SU-DHL-6 (cell line): Measurements from ENCODE around the gene ATP4A.

Experiments
- H2AFZ ChIP-seq: fragments of 200-600 bp; sonication (generic); 2 replicates; pipeline ENCODE4 v1.6.1; 2014; ENCODE audit warnings: low read depth, mild to moderate bottlenecking, moderate library complexity, mixed read lengths, antibody characterized with exemption, low read length; ENCODE audit not compliant: severe bottlenecking
- H3F3A ChIP-seq: fragments of 200-600 bp; shearing (Covaris generic); 2 replicates; pipeline ENCODE4 v1.6.0; 2016; ENCODE audit warnings: antibody characterized with exemption, mild to moderate bottlenecking; ENCODE audit not compliant: insufficient read depth
- H3K27ac ChIP-seq: fragments of 200-600 bp; sonication (generic); 2 replicates; pipeline ENCODE4 v1.5.1; 2016; ENCODE audit warnings: low read depth, mild to moderate bottlenecking, low read length, moderate library complexity, mixed read lengths
- H3K27me3 ChIP-seq: fragments of 200-600 bp; sonication (generic), shearing (Covaris generic); 2 replicates; pipeline ENCODE4 v1.6.0; 2014; ENCODE audit warnings: mild to moderate bottlenecking, low read length
- H3K36me3 ChIP-seq: fragments of 200-600 bp; sonication (generic); 2 replicates; pipeline ENCODE4 v1.6.1; 2014; ENCODE audit warnings: mild to moderate bottlenecking, low read length, mixed read lengths
- H3K4me2 ChIP-seq: fragments of 300-600, 200-600 bp; shearing (Covaris generic), sonication (generic); 2 replicates; pipeline ENCODE4 v1.6.0; 2014; ENCODE audit warnings: low read length, low read depth, mild to moderate bottlenecking; ENCODE audit not compliant: poor library complexity, severe bottlenecking
- H3K4me3 ChIP-seq: fragments of 200-600 bp; sonication (generic); 2 replicates; pipeline ENCODE4 v1.5.1; 2014; ENCODE audit warnings: antibody characterized with exemption, low read length, mild to moderate bottlenecking, mixed read lengths; ENCODE audit not compliant: insufficient read depth, poor library complexity, severe bottlenecking
- H3K79me2 ChIP-seq: fragments of 200-600 bp; sonication (generic); 2 replicates; pipeline ENCODE4 v1.6.1; 2014; ENCODE audit warnings: mild to moderate bottlenecking, low read length, moderate library complexity; ENCODE audit not compliant: insufficient read depth
- H3K9ac ChIP-seq: fragments of 200-600 bp; sonication (generic); 2 replicates; pipeline ENCODE4 v1.7.0; 2014; ENCODE audit warnings: mild to moderate bottlenecking, low read length
- H3K9me2 ChIP-seq: fragments of 200-600 bp; sonication (generic); replicated peaks from 2 replicates; pipeline ENCODE4 v1.6.1; 2014; ENCODE audit warnings: low read length; ENCODE audit not compliant: insufficient read depth
- H3K9me3 ChIP-seq: fragments of 200-600 bp; sonication (generic); 2 replicates; pipeline ENCODE4 v1.6.1; 2014; ENCODE audit warnings: low read length, mixed read lengths; ENCODE audit not compliant: insufficient read depth
- H4K20me1 ChIP-seq: fragments of 200-600 bp; sonication (generic); 2 replicates; pipeline ENCODE4 v1.6.1; 2014; ENCODE audit warnings: low read depth, mild to moderate bottlenecking, antibody characterized with exemption, low read length, moderate library complexity, mixed read lengths
- CTCF ChIP-seq: fragments of 200-600 bp; sonication (generic); IDR thresholded peaks from one replicate; pipeline ENCODE4 v1.5.1; 2017; ENCODE audit warnings: antibody characterized with exemption, mild to moderate bottlenecking, low read length, moderate library complexity; ENCODE audit not compliant: insufficient read depth, poor library complexity, severe bottlenecking
- EZH2phosphoT487 ChIP-seq: fragments of 200-600 bp; sonication (generic), shearing (Covaris generic); conservative IDR thresholded peaks from 2 replicates; pipeline ENCODE4 v1.6.1; 2018; ENCODE audit warnings: mild to moderate bottlenecking, antibody characterized with exemption, low read length, moderate library complexity, mixed read lengths

ATP4A gene

GRCh38 chr19:35509018-35509652 lies 54.3 kb downstream of the ATP4A start:
- no peak overlapping the region for H2AFZ ChIP-seq
- H3K27ac ChIP-seq: no peak overlapping the region
- peaks cover 4% of the 10 kb centered on the region; the same call in 1 of the 2 replicates for H3K27me3 ChIP-seq
- H3K79me2 ChIP-seq: no peaks in the 10 kb centered on the region
- H3K9ac ChIP-seq: no peak overlapping the region
- TF ChIP-seq EZH2phosphoT487: no peak
- H3K36me3 ChIP-seq: no peaks in the 10 kb centered on the region
- H3K4me2 ChIP-seq: no peak overlapping the region
- H4K20me1 ChIP-seq: no peaks in the 10 kb centered on the region
- no peaks in the 10 kb centered on the region for H3K9me2 ChIP-seq
- H3F3A ChIP-seq: no peaks in the 10 kb centered on the region
- no peak overlapping the region for H3K4me3 ChIP-seq
- H3K9me3 ChIP-seq: no peaks in the 10 kb centered on the region

GRCh38 chr19:35508129-35508528 lies 55.3 kb downstream of the ATP4A start:
- Histone ChIP-seq H3K36me3 (no peaks in the 10 kb centered on the region), H3K27ac (no peak overlapping the region), H3K9ac (no peak overlapping the region), H3F3A (no peaks in the 10 kb centered on the region), H2AFZ (no peak overlapping the region), H4K20me1 (no peaks in the 10 kb centered on the region), H3K27me3 (peaks cover 4% of the 10 kb centered on the region; the same call in 1 of the 2 replicates), H3K4me2 (no peak overlapping the region), H3K9me2 (no peaks in the 10 kb centered on the region), H3K79me2 (no peaks in the 10 kb centered on the region), H3K4me3 (no peak overlapping the region), H3K9me3 (no peaks in the 10 kb centered on the region)
- TF ChIP-seq EZH2phosphoT487 (no peak), CTCF (no peak)

GRCh38 chr19:35507561-35507960 lies 55.9 kb downstream of the ATP4A start:
- no peak overlapping the region for H3K9ac ChIP-seq
- no peak overlapping the region for H3K27ac ChIP-seq
- H2AFZ ChIP-seq: no peak overlapping the region
- H4K20me1 ChIP-seq: no peaks in the 10 kb centered on the region
- no peak for TF ChIP-seq CTCF
- no peak for TF ChIP-seq EZH2phosphoT487
- H3K9me3 ChIP-seq: no peaks in the 10 kb centered on the region
- no peaks in the 10 kb centered on the region for H3K9me2 ChIP-seq
- H3F3A ChIP-seq: no peaks in the 10 kb centered on the region
- H3K36me3 ChIP-seq: no peaks in the 10 kb centered on the region
- H3K79me2 ChIP-seq: no peaks in the 10 kb centered on the region
- H3K27me3 ChIP-seq: peaks cover 4% of the 10 kb centered on the region; the same call in 1 of the 2 replicates
- no peak overlapping the region for H3K4me3 ChIP-seq
- no peak overlapping the region for H3K4me2 ChIP-seq

GRCh38 chr19:35506011-35506410 lies 57.4 kb downstream of the ATP4A start:
- no peaks in the 10 kb centered on the region for H3K9me3 ChIP-seq
- no peaks in the 10 kb centered on the region for H3F3A ChIP-seq
- no peak overlapping the region for H3K4me3 ChIP-seq
- H2AFZ ChIP-seq: no peak overlapping the region
- no peaks in the 10 kb centered on the region for H3K9me2 ChIP-seq
- TF ChIP-seq EZH2phosphoT487 (no peak), CTCF (no peak)
- H3K9ac ChIP-seq: no peak overlapping the region
- no peaks in the 10 kb centered on the region for H3K36me3 ChIP-seq
- H3K4me2 ChIP-seq: no peak overlapping the region
- H4K20me1 ChIP-seq: no peaks in the 10 kb centered on the region
- H3K79me2 ChIP-seq: no peaks in the 10 kb centered on the region
- peaks cover 4% of the 10 kb centered on the region; the same call in 1 of the 2 replicates for H3K27me3 ChIP-seq
- no peak overlapping the region for H3K27ac ChIP-seq
